DMS79 treated with DMSO at 0.1 percent for 48 hours (cell line): ENCODE results near the gene HGS.
"Not testable (repeated sequence)": the region's sequence is repeated elsewhere in the genome, so short reads cannot be mapped to it uniquely, and the experiment has no call there.

Source experiments
- DNase-seq: peaks from one replicate; lab custom pipeline; 2025; lab: John Stamatoyannopoulos, UW

The HGS gene

GRCh38 chr17:81655378-81656117, 28.3 kb upstream of the HGS start:
- DNase-seq: no peak

- no peak for DNase-seq
These were observed 27.6 kb upstream of the HGS start, which contains the start of gene PDE6G for GRCh38 chr17:81656118-81656743. Gene PDE6G, minus strand, starts transcription at chr17:81656542. Its CDS starts 3,237 bp downstream, at chr17:81653305.

GRCh38 chr17:81656835-81657234, 27.0 kb upstream of the HGS start:
- DNase-seq: no peak

GRCh38 chr17:81659038-81659437, 24.8 kb upstream of the HGS start:
- DNase-seq: no peak

- DNase-seq: no peak
These were observed 23.4 kb upstream of the HGS start for GRCh38 chr17:81660441-81660840.

GRCh38 chr17:81662002-81662401, 21.8 kb upstream of the HGS start:
- no peak for DNase-seq

GRCh38 chr17:81664051-81664470, 19.8 kb upstream of the HGS start:
- no peak for DNase-seq

- DNase-seq: no peak
These were observed 18.4 kb upstream of the HGS start for GRCh38 chr17:81665205-81666091.

GRCh38 chr17:81666092-81666341, 17.8 kb upstream of the HGS start:
- peak; percentile 10 for DNase-seq

GRCh38 chr17:81666342-81667191, 17.2 kb upstream of the HGS start, which contains the start of the genes CCDC137 and OXLD1:
Gene CCDC137, plus strand, starts transcription at chr17:81666737. Its CDS starts 30 bp downstream, at chr17:81666767.
Gene OXLD1, minus strand, starts transcription at chr17:81666605. Its CDS starts 28 bp downstream, at chr17:81666577.
- DNase-seq: peak; percentile 65

GRCh38 chr17:81667754-81668153, 16.1 kb upstream of the HGS start:
- DNase-seq: no peak

- no peak for DNase-seq
These were observed 11.3 kb upstream of the HGS start for GRCh38 chr17:81672504-81672903.

- DNase-seq: no peak
These were observed 10.9 kb upstream of the HGS start for GRCh38 chr17:81672954-81673353.

GRCh38 chr17:81673561-81674258, 10.1 kb upstream of the HGS start:
- DNase-seq: no peak

- not testable (repeated sequence) for DNase-seq
These were observed 8.1 kb upstream of the HGS start for GRCh38 chr17:81675515-81676221.

- DNase-seq: no peak
These were observed 6.9 kb upstream of the HGS start for GRCh38 chr17:81676906-81677305.

GRCh38 chr17:81680150-81680549, 3.7 kb upstream of the HGS start:
- DNase-seq: no peak

GRCh38 chr17:81681672-81682071, 2.1 kb upstream of the HGS start:
- DNase-seq: peak; percentile 5

GRCh38 chr17:81682565-81683207, 1.1 kb upstream of the HGS start:
- DNase-seq: no peak

GRCh38 chr17:81683208-81683583, 615 bp upstream of the HGS start:
- no peak for DNase-seq
